Prostate gland (tissue), 2 donors: ENCODE results near the gene SLC7A14. TPM values are rescaled to one million over a fixed set of nuclear protein-coding genes. Genes with fewer than 3 reads are reported as not detected.

Experiments
- DNase-seq: peaks from one replicate; pipeline ENCODE4 v3.0.0-alpha.2; 2019; ENCODE audit warnings: low spot score
- H3K27ac ChIP-seq, 2 donors: fragments of 200-600 bp; sonication (generic); 2 replicates each; pipeline ENCODE4 v1.5.1; 2017 to 2019
- H3K27me3 ChIP-seq: fragments of 200-600 bp; sonication (generic); replicated peaks from 2 replicates; pipeline ENCODE4 v1.5.1; 2019; ENCODE audit not compliant: insufficient read depth
- H3K36me3 ChIP-seq, 2 donors: fragments of 200-600 bp; sonication (generic); 1 replicate in 1 of 2; 2 replicates in 1 of 2; pipeline versions ENCODE4 v1.5.1 to v1.8.1; 2017 to 2019
- H3K4me1 ChIP-seq: fragments of 200-600 bp; sonication (generic); replicated peaks from 2 replicates; pipeline ENCODE4 v1.5.1; 2019
- H3K4me3 ChIP-seq, 2 donors: fragments of 200-600 bp; sonication (generic); 2 replicates each; pipeline ENCODE4 v1.5.1; 2017 to 2019
- H3K9me3 ChIP-seq: fragments of 200-600 bp; sonication (generic); 2 replicates; pipeline ENCODE4 v1.5.1; 2017
- CTCF ChIP-seq, 4 experiments: fragments of 200-600 bp in 2 of 4; fragments of 450-650 bp in 2 of 4; sonication (generic) in 2 of 4; IDR thresholded peaks; 1 replicate in 3 of 4; 2 replicates in 1 of 4; pipeline ENCODE4 v1.5.1; 2016 to 2019; ENCODE audit warnings: antibody characterized with exemption in 4 of 4, mild to moderate bottlenecking in 2 of 4, moderate library complexity in 2 of 4
- POLR2A ChIP-seq: fragments of 450-650 bp; IDR thresholded peaks from one replicate; pipeline ENCODE4 v1.6.1; 2016; ENCODE audit warnings: antibody characterized with exemption, mild to moderate bottlenecking
- POLR2AphosphoS5 ChIP-seq: sonication (generic); formaldehyde crosslinking; IDR thresholded peaks from one replicate; pipeline ENCODE4 v1.6.1; 2017; ENCODE audit warnings: antibody characterized with exemption
- WGBS: methylation state at CpG from one replicate; pipeline ENCODE4 v1.1.5; 2018; 5-methylcytosine and 5-hydroxymethylcytosine counted together
- intact Hi-C: fragments of 100-400 bp; cut with DNase I; formaldehyde crosslinking; loops from one replicate; pipeline ENCODE4 v1.14.2; 2022
- total RNA-seq, 2 donors: library from RNA; depleted of rRNA; stranded (reverse); fragments of >200 nt; gene quantifications; one replicate each; pipeline ENCODE4 v1.1.0, GENCODE V29; 2016

SLC7A14 gene
- total RNA-seq, 2 donors from 2014 or later = 0.05 to 0.11 TPM

GRCh38 chr3:170534227-170534626 is 51.6 kb downstream of the SLC7A14 start:
- Histone ChIP-seq H3K36me3 (no peaks in the 10 kb centered on the region), H3K4me1 (no peaks in the 10 kb centered on the region), H3K9me3 (no peaks in the 10 kb centered on the region), H3K4me3 (no peak overlapping the region), H3K27ac (no peak overlapping the region), H3K27me3 (no peaks in the 10 kb centered on the region)
- TF ChIP-seq CTCF (IDR thresholded peaks at IDR 0.05) (no peak), POLR2AphosphoS5 (no peak), POLR2A (no peak)
- DNase-seq = no peak
- 94% methylated on average over 3 of the region's 3 CpGs for WGBS
- intact Hi-C loops = no loop called here

- no peak for DNase-seq
- intact Hi-C loops = no loop called here
- no peaks in the 10 kb centered on the region for H3K4me1 ChIP-seq
- TF ChIP-seq CTCF (IDR thresholded peaks at IDR 0.05) (no peak), POLR2A (no peak), POLR2AphosphoS5 (no peak)
- no peak overlapping the region for H3K4me3 ChIP-seq
- H3K27ac ChIP-seq = no peak overlapping the region
- H3K9me3 ChIP-seq = no peaks in the 10 kb centered on the region
- no peaks in the 10 kb centered on the region for H3K27me3 ChIP-seq
- 85% methylated on average over 6 of the region's 6 CpGs for WGBS
- no peaks in the 10 kb centered on the region for H3K36me3 ChIP-seq
These were observed 53.3 kb downstream of the SLC7A14 start for GRCh38 chr3:170532573-170532972.

GRCh38 chr3:170531657-170532335 is 54.1 kb downstream of the SLC7A14 start:
- Histone ChIP-seq H3K27me3 (no peaks in the 10 kb centered on the region), H3K36me3 (no peaks in the 10 kb centered on the region), H3K4me1 (no peaks in the 10 kb centered on the region), H3K4me3 (no peak overlapping the region), H3K27ac (no peak overlapping the region), H3K9me3 (no peaks in the 10 kb centered on the region)
- intact Hi-C loops = no loop called here
- TF ChIP-seq CTCF (IDR thresholded peaks at IDR 0.05) (no peak), POLR2AphosphoS5 (no peak), POLR2A (no peak)
- WGBS = 59% methylated on average over 7 of the region's 7 CpGs
- DNase-seq = no peak

GRCh38 chr3:170531054-170531453 is 54.8 kb downstream of the SLC7A14 start:
- Histone ChIP-seq H3K4me3 (no peak overlapping the region), H3K27me3 (no peaks in the 10 kb centered on the region), H3K27ac (no peak overlapping the region), H3K36me3 (no peaks in the 10 kb centered on the region), H3K9me3 (no peaks in the 10 kb centered on the region), H3K4me1 (no peaks in the 10 kb centered on the region)
- 84% methylated on average over 6 of the region's 6 CpGs for WGBS
- DNase-seq = no peak
- no peak for TF ChIP-seq POLR2AphosphoS5
- no peak for TF ChIP-seq POLR2A
- TF ChIP-seq CTCF (IDR thresholded peaks at IDR 0.05) = no peak
- intact Hi-C loops = no loop called here

GRCh38 chr3:170529912-170530311 is 56.0 kb downstream of the SLC7A14 start:
- H3K9me3 ChIP-seq = no peaks in the 10 kb centered on the region
- WGBS = 95% methylated on average over 4 of the region's 4 CpGs

More at GRCh38 chr3:170529912-170530311, 56.0 kb downstream of the SLC7A14 start:
- Histone ChIP-seq H3K27me3 (no peaks in the 10 kb centered on the region), H3K4me1 (no peaks in the 10 kb centered on the region), H3K4me3 (no peak overlapping the region), H3K36me3 (no peaks in the 10 kb centered on the region), H3K27ac (no peak overlapping the region)
- intact Hi-C loops = no loop called here
- DNase-seq = no peak
- TF ChIP-seq POLR2A = no peak
- TF ChIP-seq CTCF (IDR thresholded peaks at IDR 0.05) = no peak
- TF ChIP-seq POLR2AphosphoS5 = no peak
